ENCODE data around the gene ZNF778.
A peak's percentile ranks its signal among the peaks of the same experiment; 100 is the strongest.
"Not testable (repeated sequence)": the region's sequence is repeated elsewhere in the genome, so short reads cannot be mapped to it uniquely, and the experiment has no call there.

Gene ZNF778

GRCh38 chr16:89191033-89191900 is 26.2 kb upstream of the ZNF778 start:
- TF ChIP-seq POLR2A (IDR thresholded peaks at IDR 0.05; ENCODE audit: low read depth, low read length) (no peak), POLR2AphosphoS5 (IDR thresholded peaks at IDR 0.05; ENCODE audit: low read depth, low read length) (no peak), TAF1 (IDR thresholded peaks at IDR 0.05; ENCODE audit: borderline replicate concordance, low read depth, low read length) (no peak)
- FAIRE-seq = peak; percentile 50
- DNase-seq (ENCODE audit: insufficient read length) = no peak

GRCh38 chr16:89191901-89192185 is 25.7 kb upstream of the ZNF778 start:
- TF ChIP-seq POLR2A (IDR thresholded peaks at IDR 0.05; ENCODE audit: low read depth, low read length) (no peak), TAF1 (IDR thresholded peaks at IDR 0.05; ENCODE audit: borderline replicate concordance, low read depth, low read length) (no peak), POLR2AphosphoS5 (IDR thresholded peaks at IDR 0.05; ENCODE audit: low read depth, low read length) (no peak)
- FAIRE-seq = no peak
- DNase-seq (ENCODE audit: insufficient read length) = no peak

GRCh38 chr16:89192186-89192955 is 25.1 kb upstream of the ZNF778 start:
- FAIRE-seq = peak; percentile 53
- DNase-seq (ENCODE audit: insufficient read length) = not testable (repeated sequence)

- TF ChIP-seq POLR2A (IDR thresholded peaks at IDR 0.05; ENCODE audit: low read depth, low read length) (no peak), POLR2AphosphoS5 (IDR thresholded peaks at IDR 0.05; ENCODE audit: low read depth, low read length) (no peak), TAF1 (IDR thresholded peaks at IDR 0.05; ENCODE audit: borderline replicate concordance, low read depth, low read length) (no peak)
- DNase-seq (ENCODE audit: insufficient read length) (peak; percentile 73), FAIRE-seq (peak; percentile 92)
Observed at GRCh38 chr16:89192956-89193575, 24.4 kb upstream of the ZNF778 start.

GRCh38 chr16:89193576-89194293 is 23.8 kb upstream of the ZNF778 start:
- FAIRE-seq (no peak), DNase-seq (ENCODE audit: insufficient read length) (peak; percentile 27)
- no peak for TF ChIP-seq TAF1 (IDR thresholded peaks at IDR 0.05; ENCODE audit: borderline replicate concordance, low read depth, low read length)
- TF ChIP-seq POLR2A (IDR thresholded peaks at IDR 0.05; ENCODE audit: low read depth, low read length) = no peak
- TF ChIP-seq POLR2AphosphoS5 (IDR thresholded peaks at IDR 0.05; ENCODE audit: low read depth, low read length) = no peak

GRCh38 chr16:89194340-89195311 is 22.9 kb upstream of the ZNF778 start:
- TF ChIP-seq TAF1 (IDR thresholded peaks at IDR 0.05; ENCODE audit: borderline replicate concordance, low read depth, low read length) (no peak), POLR2A (IDR thresholded peaks at IDR 0.05; ENCODE audit: low read depth, low read length) (no peak), POLR2AphosphoS5 (IDR thresholded peaks at IDR 0.05; ENCODE audit: low read depth, low read length) (no peak)
- FAIRE-seq = no peak

GRCh38 chr16:89195521-89196171 is 21.9 kb upstream of the ZNF778 start:
- TF ChIP-seq POLR2AphosphoS5 (IDR thresholded peaks at IDR 0.05; ENCODE audit: low read depth, low read length) = no peak
- no peak for TF ChIP-seq TAF1 (IDR thresholded peaks at IDR 0.05; ENCODE audit: borderline replicate concordance, low read depth, low read length)
- TF ChIP-seq POLR2A (IDR thresholded peaks at IDR 0.05; ENCODE audit: low read depth, low read length) = no peak
- no peak for DNase-seq (ENCODE audit: insufficient read length)
- no peak for FAIRE-seq

More at GRCh38 chr16:89194340-89195311, 22.9 kb upstream of the ZNF778 start:
- DNase-seq (ENCODE audit: insufficient read length) = no peak

GRCh38 chr16:89197033-89197632 is 20.4 kb upstream of the ZNF778 start:
- FAIRE-seq (no peak), DNase-seq (ENCODE audit: insufficient read length) (no peak)

GRCh38 chr16:89197633-89198416 is 19.7 kb upstream of the ZNF778 start:
- no peak for FAIRE-seq
- no peak for DNase-seq (ENCODE audit: insufficient read length)
- no peak for TF ChIP-seq TAF1 (IDR thresholded peaks at IDR 0.05; ENCODE audit: borderline replicate concordance, low read depth, low read length)
- TF ChIP-seq POLR2A (IDR thresholded peaks at IDR 0.05; ENCODE audit: low read depth, low read length) = no peak
- no peak for TF ChIP-seq POLR2AphosphoS5 (IDR thresholded peaks at IDR 0.05; ENCODE audit: low read depth, low read length)

More at GRCh38 chr16:89197033-89197632, 20.4 kb upstream of the ZNF778 start:
- TF ChIP-seq POLR2A (IDR thresholded peaks at IDR 0.05; ENCODE audit: low read depth, low read length) = no peak
- no peak for TF ChIP-seq TAF1 (IDR thresholded peaks at IDR 0.05; ENCODE audit: borderline replicate concordance, low read depth, low read length)
- TF ChIP-seq POLR2AphosphoS5 (IDR thresholded peaks at IDR 0.05; ENCODE audit: low read depth, low read length) = no peak

All from GM12892 (cell line).